Upper lobe of left lung (tissue), 4 donors: Measurements from ENCODE around the gene STAC3.

Source experiments
- CTCF ChIP-seq, 6 experiments: fragments of 450-650 bp in 4 of 6; fragments of 200-600 bp in 2 of 6; sonication (generic) in 2 of 6; IDR thresholded peaks; one replicate each; pipeline ENCODE4 v1.5.1; 2016 to 2019; ENCODE audit warnings: antibody characterized with exemption in 6 of 6
- EP300 ChIP-seq, 4 donors: sonication (generic); formaldehyde crosslinking; IDR thresholded peaks; one replicate each; pipeline ENCODE4 v1.5.1; 2017; ENCODE audit warnings: antibody characterized with exemption in 4 of 4, control low read depth in 2 of 4
- POLR2A ChIP-seq, 4 donors: fragments of 450-650 bp; IDR thresholded peaks; one replicate each; pipeline ENCODE4 v1.5.1; 2016 to 2017; ENCODE audit warnings: antibody characterized with exemption in 4 of 4, mild to moderate bottlenecking in 2 of 4

- TF ChIP-seq CTCF (IDR thresholded peaks at IDR 0.05) (no peak), EP300 (IDR thresholded peaks at IDR 0.05) (no peak), POLR2A (IDR thresholded peaks at IDR 0.05) (no peak)
Observed at GRCh38 chr12:57195186-57195585, 55.8 kb downstream of the STAC3 start.
